HL-60 (cell line): Measurements from ENCODE around the gene SLC17A7.

ENCODE experiments used
- GABPA ChIP-seq: IDR thresholded peaks from 2 replicates; pipeline ENCODE4 v1.6.1; 2012; ENCODE audit warnings: low read depth
- POLR2AphosphoS5 ChIP-seq: IDR thresholded peaks from 2 replicates; pipeline ENCODE4 v1.6.1; 2012; ENCODE audit warnings: low read depth
- REST ChIP-seq: IDR thresholded peaks from 2 replicates; pipeline ENCODE4 v1.6.1; 2012; ENCODE audit warnings: low read depth; ENCODE audit not compliant: insufficient replicate concordance
- TF ChIP-seq, protein P1 (sequence below): IDR thresholded peaks from one replicate; pipeline ENCODE4 v1.5.1; 2011; ENCODE audit warnings: low read length, control low read depth, inconsistent platforms; ENCODE audit not compliant: insufficient read depth

DNA sequence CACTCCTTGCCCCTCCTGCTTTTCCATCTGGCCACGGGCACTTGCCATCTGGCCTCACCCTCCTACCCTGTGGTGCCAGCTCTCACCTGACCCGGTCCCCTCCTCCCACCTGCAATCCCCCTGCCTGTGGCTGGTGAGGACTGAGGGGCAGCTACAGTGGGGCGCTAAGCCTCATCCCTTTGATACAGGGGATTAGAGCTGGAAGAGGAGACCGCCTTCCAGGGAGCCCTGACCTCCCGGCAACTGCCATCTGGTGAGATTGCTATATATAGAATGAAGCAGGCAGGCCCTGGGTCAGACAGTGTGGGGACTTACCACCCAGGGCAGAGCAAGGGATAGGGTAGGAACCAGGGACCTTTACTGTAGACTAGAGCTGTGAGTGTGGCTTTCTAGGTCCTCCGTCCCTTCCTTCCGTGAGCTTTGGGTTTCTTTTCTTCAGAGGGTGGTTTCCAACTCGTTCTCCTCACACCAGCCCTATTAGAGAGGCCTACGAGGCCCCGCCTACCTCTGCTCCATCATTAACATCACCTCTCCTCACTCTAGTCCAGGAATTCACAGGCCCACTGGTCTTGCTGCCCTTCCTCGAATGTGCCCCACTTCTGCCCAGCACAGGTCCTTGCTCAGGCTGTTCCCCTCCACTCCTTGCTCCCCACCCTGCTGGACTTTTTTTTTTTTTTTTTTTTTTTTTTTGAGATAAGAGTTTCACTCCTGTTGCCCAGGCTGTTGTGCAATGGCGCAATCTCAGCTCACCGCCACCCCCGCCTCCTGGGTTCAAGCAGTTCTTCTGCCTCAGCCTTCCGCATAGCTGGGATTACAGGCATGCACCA is 45.5 kb downstream of the SLC17A7 start:
- TF ChIP-seq, protein P1, sequence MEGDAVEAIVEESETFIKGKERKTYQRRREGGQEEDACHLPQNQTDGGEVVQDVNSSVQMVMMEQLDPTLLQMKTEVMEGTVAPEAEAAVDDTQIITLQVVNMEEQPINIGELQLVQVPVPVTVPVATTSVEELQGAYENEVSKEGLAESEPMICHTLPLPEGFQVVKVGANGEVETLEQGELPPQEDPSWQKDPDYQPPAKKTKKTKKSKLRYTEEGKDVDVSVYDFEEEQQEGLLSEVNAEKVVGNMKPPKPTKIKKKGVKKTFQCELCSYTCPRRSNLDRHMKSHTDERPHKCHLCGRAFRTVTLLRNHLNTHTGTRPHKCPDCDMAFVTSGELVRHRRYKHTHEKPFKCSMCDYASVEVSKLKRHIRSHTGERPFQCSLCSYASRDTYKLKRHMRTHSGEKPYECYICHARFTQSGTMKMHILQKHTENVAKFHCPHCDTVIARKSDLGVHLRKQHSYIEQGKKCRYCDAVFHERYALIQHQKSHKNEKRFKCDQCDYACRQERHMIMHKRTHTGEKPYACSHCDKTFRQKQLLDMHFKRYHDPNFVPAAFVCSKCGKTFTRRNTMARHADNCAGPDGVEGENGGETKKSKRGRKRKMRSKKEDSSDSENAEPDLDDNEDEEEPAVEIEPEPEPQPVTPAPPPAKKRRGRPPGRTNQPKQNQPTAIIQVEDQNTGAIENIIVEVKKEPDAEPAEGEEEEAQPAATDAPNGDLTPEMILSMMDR = no peak
- TF ChIP-seq REST = no peak
- TF ChIP-seq POLR2AphosphoS5 = no peak
- no peak for TF ChIP-seq GABPA
